OCI-LY1 (cell line): Measurements from ENCODE around the gene EPHA7.

ENCODE experiments used
- H2AFZ ChIP-seq: fragments of 200-600 bp; sonication (generic), shearing (Covaris generic); 2 replicates; pipeline ENCODE4 v1.6.0; 2014; ENCODE audit warnings: antibody characterized with exemption, mild to moderate bottlenecking, low read length
- H3F3A ChIP-seq: fragments of 200-600 bp; sonication (generic), shearing (Covaris generic); 2 replicates; pipeline ENCODE4 v1.6.0; 2014; ENCODE audit warnings: mild to moderate bottlenecking, antibody characterized with exemption, low read length, moderate library complexity; ENCODE audit not compliant: insufficient read depth
- H3K27ac ChIP-seq: fragments of 200-600 bp; sonication (generic); 2 replicates; pipeline ENCODE4 v1.5.1; 2014; ENCODE audit warnings: low read length, mixed run types, mild to moderate bottlenecking, low read depth; ENCODE audit not compliant: poor library complexity, severe bottlenecking
- H3K27me3 ChIP-seq: fragments of 200-600 bp; sonication (generic); 2 replicates; pipeline ENCODE4 v1.6.0; 2014; ENCODE audit warnings: antibody characterized with exemption, mild to moderate bottlenecking, low read length, moderate library complexity; ENCODE audit not compliant: insufficient read depth
- H3K36me3 ChIP-seq: fragments of 200-600 bp; sonication (generic); 2 replicates; pipeline ENCODE4 v1.6.1; 2014; ENCODE audit warnings: mild to moderate bottlenecking, antibody characterized with exemption, low read length, moderate library complexity, mixed read lengths; ENCODE audit not compliant: insufficient read depth
- H3K4me1 ChIP-seq: fragments of 200-600 bp; sonication (generic); 2 replicates; pipeline ENCODE4 v1.5.1; 2014; ENCODE audit warnings: mild to moderate bottlenecking, low read length, moderate library complexity; ENCODE audit not compliant: insufficient read depth, severe bottlenecking
- H3K4me2 ChIP-seq: fragments of 200-600 bp; sonication (generic), shearing (Covaris generic); 2 replicates; pipeline ENCODE4 v1.6.1; 2014; ENCODE audit warnings: low read length
- H3K4me3 ChIP-seq: fragments of 200-600 bp; sonication (generic); 2 replicates; pipeline ENCODE4 v1.5.1; 2014; ENCODE audit warnings: low read length, low read depth, mild to moderate bottlenecking, mixed read lengths; ENCODE audit not compliant: poor library complexity, severe bottlenecking
- H3K79me2 ChIP-seq: fragments of 200-600 bp; shearing (Covaris generic); 2 replicates; pipeline ENCODE4 v1.6.1; 2016; ENCODE audit warnings: mixed run types, low read length, mixed read lengths; ENCODE audit not compliant: insufficient read depth
- H3K9ac ChIP-seq: fragments of 200-600 bp; sonication (generic), shearing (Covaris generic); 2 replicates; pipeline ENCODE4 v1.6.1; 2014; ENCODE audit warnings: mild to moderate bottlenecking, low read length, mixed read lengths
- H3K9me2 ChIP-seq: fragments of 200-600 bp; sonication (generic), shearing (Covaris generic); 2 replicates; pipeline ENCODE4 v1.6.1; 2014; ENCODE audit warnings: low read depth, mild to moderate bottlenecking, low read length, mixed read lengths
- H3K9me3 ChIP-seq: fragments of 200-600 bp; shearing (Covaris generic); 2 replicates; pipeline ENCODE4 v1.6.1; 2014; ENCODE audit warnings: low read length, mixed read lengths
- H4K20me1 ChIP-seq: fragments of 200-600 bp; sonication (generic), shearing (Covaris generic); 2 replicates; pipeline ENCODE4 v1.6.0; 2016; ENCODE audit warnings: mild to moderate bottlenecking, low read length; ENCODE audit not compliant: insufficient read depth
- EZH2 ChIP-seq: fragments of 200-600 bp; sonication (generic), shearing (Covaris generic); IDR thresholded peaks from 2 replicates; pipeline ENCODE4 v1.8.0; 2017; ENCODE audit warnings: borderline replicate concordance, mixed run types, mild to moderate bottlenecking, antibody characterized with exemption, low read length, moderate library complexity, mixed read lengths
- TF ChIP-seq, protein P1 (sequence below): fragments of 200-600 bp; sonication (generic), shearing (Covaris generic); IDR thresholded peaks from 2 replicates; pipeline ENCODE4 v1.5.1; 2017; ENCODE audit warnings: mild to moderate bottlenecking, antibody characterized with exemption, low read length, moderate library complexity, mixed read lengths

EPHA7 gene

GRCh38 chr6:93350774-93351173, 68.6 kb downstream of the EPHA7 start:
- Histone ChIP-seq H3K4me3 (no peak overlapping the region), H3K4me2 (no peak overlapping the region), H3K27me3 (no peaks in the 10 kb centered on the region), H3K79me2 (no peaks in the 10 kb centered on the region), H4K20me1 (no peaks in the 10 kb centered on the region), H3K27ac (no peak overlapping the region), H3K9me3 (no peaks in the 10 kb centered on the region), H3K36me3 (no peaks in the 10 kb centered on the region), H3K9me2 (no peaks in the 10 kb centered on the region), H3K9ac (no peak overlapping the region), H3K4me1 (no peaks in the 10 kb centered on the region), H2AFZ (no peak overlapping the region), H3F3A (no peaks in the 10 kb centered on the region)
- no peak for TF ChIP-seq EZH2
- TF ChIP-seq, protein P1, sequence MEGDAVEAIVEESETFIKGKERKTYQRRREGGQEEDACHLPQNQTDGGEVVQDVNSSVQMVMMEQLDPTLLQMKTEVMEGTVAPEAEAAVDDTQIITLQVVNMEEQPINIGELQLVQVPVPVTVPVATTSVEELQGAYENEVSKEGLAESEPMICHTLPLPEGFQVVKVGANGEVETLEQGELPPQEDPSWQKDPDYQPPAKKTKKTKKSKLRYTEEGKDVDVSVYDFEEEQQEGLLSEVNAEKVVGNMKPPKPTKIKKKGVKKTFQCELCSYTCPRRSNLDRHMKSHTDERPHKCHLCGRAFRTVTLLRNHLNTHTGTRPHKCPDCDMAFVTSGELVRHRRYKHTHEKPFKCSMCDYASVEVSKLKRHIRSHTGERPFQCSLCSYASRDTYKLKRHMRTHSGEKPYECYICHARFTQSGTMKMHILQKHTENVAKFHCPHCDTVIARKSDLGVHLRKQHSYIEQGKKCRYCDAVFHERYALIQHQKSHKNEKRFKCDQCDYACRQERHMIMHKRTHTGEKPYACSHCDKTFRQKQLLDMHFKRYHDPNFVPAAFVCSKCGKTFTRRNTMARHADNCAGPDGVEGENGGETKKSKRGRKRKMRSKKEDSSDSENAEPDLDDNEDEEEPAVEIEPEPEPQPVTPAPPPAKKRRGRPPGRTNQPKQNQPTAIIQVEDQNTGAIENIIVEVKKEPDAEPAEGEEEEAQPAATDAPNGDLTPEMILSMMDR = no peak

DNA sequence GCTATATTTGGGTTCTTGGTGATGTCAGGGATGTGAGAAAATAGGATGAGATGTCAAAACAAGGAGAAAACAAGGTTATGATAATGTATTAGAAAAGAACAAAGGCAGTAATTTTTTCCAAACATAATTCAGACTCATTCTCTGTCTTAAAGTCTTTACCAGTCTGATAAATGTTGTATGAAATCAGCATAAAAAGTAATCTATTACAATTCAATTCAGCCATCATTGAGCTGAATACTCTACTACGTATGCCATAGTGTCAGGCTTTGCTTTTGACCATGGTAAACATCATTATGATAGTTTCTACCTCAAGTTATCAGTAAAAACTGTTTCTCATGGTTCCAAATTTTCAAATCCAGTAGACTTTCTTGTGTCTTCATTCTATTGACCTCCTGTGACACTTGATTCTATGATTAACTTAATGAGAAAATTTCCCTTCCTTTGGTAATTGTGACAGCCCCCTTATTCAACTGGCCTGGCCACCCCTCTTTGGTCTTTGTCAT, 75.0 kb downstream of the EPHA7 start:
- Histone ChIP-seq H3K27ac (no peak overlapping the region), H3F3A (no peaks in the 10 kb centered on the region), H3K9me2 (no peaks in the 10 kb centered on the region), H3K9ac (no peak overlapping the region), H3K4me2 (no peak overlapping the region), H3K27me3 (no peaks in the 10 kb centered on the region), H3K9me3 (no peaks in the 10 kb centered on the region), H2AFZ (no peak overlapping the region), H3K4me3 (no peak overlapping the region), H3K36me3 (no peaks in the 10 kb centered on the region), H3K79me2 (no peaks in the 10 kb centered on the region), H4K20me1 (no peaks in the 10 kb centered on the region), H3K4me1 (no peaks in the 10 kb centered on the region)
- no peak for TF ChIP-seq EZH2

DNA sequence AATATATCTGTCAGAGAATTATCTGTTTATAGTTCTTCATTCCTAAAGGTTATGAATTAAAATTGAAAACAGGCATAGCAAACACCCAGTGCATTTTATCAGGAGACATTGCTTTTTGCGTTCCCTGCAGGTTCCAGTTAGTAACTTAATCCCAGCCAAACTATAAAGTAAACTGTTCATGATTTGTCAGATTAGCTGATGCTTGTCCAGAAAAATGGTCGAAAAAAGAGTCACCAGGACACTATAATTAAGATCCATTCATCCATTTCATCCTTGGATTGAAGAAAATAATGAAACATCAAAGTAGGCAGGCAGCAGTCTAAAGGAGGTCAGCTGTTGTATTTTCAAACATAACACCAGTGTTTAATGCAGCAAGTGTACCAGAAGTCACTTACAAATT, 75.9 kb downstream of the EPHA7 start:
- no peak for TF ChIP-seq EZH2
- TF ChIP-seq, protein P1 = no peak
- H3K9ac ChIP-seq = no peak overlapping the region

GRCh38 chr6:93341900-93342613, 77.3 kb downstream of the EPHA7 start:
- Histone ChIP-seq H3K27ac (no peak overlapping the region), H3K4me2 (no peak overlapping the region), H3K9me3 (no peaks in the 10 kb centered on the region), H3K27me3 (no peaks in the 10 kb centered on the region), H3K79me2 (no peaks in the 10 kb centered on the region), H3K4me3 (no peak overlapping the region), H3K4me1 (no peaks in the 10 kb centered on the region), H3K9me2 (no peaks in the 10 kb centered on the region), H3K36me3 (no peaks in the 10 kb centered on the region), H2AFZ (no peak overlapping the region), H3K9ac (no peak overlapping the region), H4K20me1 (no peaks in the 10 kb centered on the region), H3F3A (no peaks in the 10 kb centered on the region)
- TF ChIP-seq EZH2 = no peak
- TF ChIP-seq, protein P1 = no peak

More for the DNA sequence above, 75.9 kb downstream of the EPHA7 start:
- Histone ChIP-seq H4K20me1 (no peaks in the 10 kb centered on the region), H3K9me2 (no peaks in the 10 kb centered on the region), H3K9me3 (no peaks in the 10 kb centered on the region), H3K4me1 (no peaks in the 10 kb centered on the region), H3K79me2 (no peaks in the 10 kb centered on the region), H3K27me3 (no peaks in the 10 kb centered on the region), H3K4me3 (no peak overlapping the region), H3K4me2 (no peak overlapping the region), H2AFZ (no peak overlapping the region), H3K36me3 (no peaks in the 10 kb centered on the region), H3K27ac (no peak overlapping the region), H3F3A (no peaks in the 10 kb centered on the region)
